Measurements from ENCODE around the gene NEK3.
"Not testable (repeated sequence)": the region's sequence is repeated elsewhere in the genome, so short reads cannot be mapped to it uniquely, and the experiment has no call there.

Gene NEK3

GRCh38 chr13:52159159-52159982 is at the start of gene NEK3:
Gene NEK3, minus strand, starts transcription at chr13:52159597. Its CDS starts 3,406 bp downstream, at chr13:52156191.
- peak; percentile 73 for DNase-seq (ENCODE audit: low read depth)

GRCh38 chr13:52208384-52208783 is 49.0 kb upstream of the NEK3 start:
- DNase-seq (ENCODE audit: low read depth): not testable (repeated sequence)

GRCh38 chr13:52207896-52208295 is 48.5 kb upstream of the NEK3 start:
- DNase-seq (ENCODE audit: low read depth): not testable (repeated sequence)

GRCh38 chr13:52207337-52207736 is 47.9 kb upstream of the NEK3 start:
- not testable (repeated sequence) for DNase-seq (ENCODE audit: low read depth)

- DNase-seq (ENCODE audit: low read depth): peak; percentile 5
Observed at GRCh38 chr13:52204546-52204945, 45.1 kb upstream of the NEK3 start.

- DNase-seq (ENCODE audit: low read depth): peak; percentile 85
Observed at GRCh38 chr13:52203864-52204263, 44.5 kb upstream of the NEK3 start.

- DNase-seq (ENCODE audit: low read depth): not testable (repeated sequence)
Observed at GRCh38 chr13:52202506-52202905, 43.1 kb upstream of the NEK3 start.

GRCh38 chr13:52201439-52202193 is 42.2 kb upstream of the NEK3 start:
- peak; percentile 68 for DNase-seq (ENCODE audit: low read depth)

GRCh38 chr13:52195401-52195837 is 36.0 kb upstream of the NEK3 start:
- peak; percentile 38 for DNase-seq (ENCODE audit: low read depth)

GRCh38 chr13:52194184-52194868 is 34.9 kb upstream of the NEK3 start:
- peak; percentile 87 for DNase-seq (ENCODE audit: low read depth)

- peak; percentile 12 for DNase-seq (ENCODE audit: low read depth)
Observed at GRCh38 chr13:52193587-52194183, 34.3 kb upstream of the NEK3 start.

GRCh38 chr13:52187424-52188187 is 28.2 kb upstream of the NEK3 start:
- peak; percentile 9 for DNase-seq (ENCODE audit: low read depth)

GRCh38 chr13:52187029-52187423 is 27.6 kb upstream of the NEK3 start:
- no peak for DNase-seq (ENCODE audit: low read depth)

- not testable (repeated sequence) for DNase-seq (ENCODE audit: low read depth)
Observed at GRCh38 chr13:52181316-52181954, 22.0 kb upstream of the NEK3 start.

GRCh38 chr13:52179925-52180324 is 20.5 kb upstream of the NEK3 start:
- no peak for DNase-seq (ENCODE audit: low read depth)

- DNase-seq (ENCODE audit: low read depth): no peak
Observed at GRCh38 chr13:52177276-52177675, 17.9 kb upstream of the NEK3 start.

- DNase-seq (ENCODE audit: low read depth): not testable (repeated sequence)
Observed at GRCh38 chr13:52173970-52174369, 14.6 kb upstream of the NEK3 start.

- no peak for DNase-seq (ENCODE audit: low read depth)
Observed at GRCh38 chr13:52173373-52173772, 14.0 kb upstream of the NEK3 start.

GRCh38 chr13:52171686-52172085 is 12.3 kb upstream of the NEK3 start:
- DNase-seq (ENCODE audit: low read depth): not testable (repeated sequence)

- DNase-seq (ENCODE audit: low read depth): not testable (repeated sequence)
Observed at GRCh38 chr13:52170828-52171391, 11.5 kb upstream of the NEK3 start.

All from ELR (cell line).